CD4-positive, alpha-beta T cell treated with Interleukin-10 for 1 hour (primary cell): ENCODE results near the gene ESRRA.
"Not testable (repeated sequence)": the region's sequence is repeated elsewhere in the genome, so short reads cannot be mapped to it uniquely, and the experiment has no call there.

ENCODE experiments used
- DNase-seq: peaks from one replicate; pipeline ENCODE4 v3.0.0-alpha.2; 2020

The ESRRA gene

DNA sequence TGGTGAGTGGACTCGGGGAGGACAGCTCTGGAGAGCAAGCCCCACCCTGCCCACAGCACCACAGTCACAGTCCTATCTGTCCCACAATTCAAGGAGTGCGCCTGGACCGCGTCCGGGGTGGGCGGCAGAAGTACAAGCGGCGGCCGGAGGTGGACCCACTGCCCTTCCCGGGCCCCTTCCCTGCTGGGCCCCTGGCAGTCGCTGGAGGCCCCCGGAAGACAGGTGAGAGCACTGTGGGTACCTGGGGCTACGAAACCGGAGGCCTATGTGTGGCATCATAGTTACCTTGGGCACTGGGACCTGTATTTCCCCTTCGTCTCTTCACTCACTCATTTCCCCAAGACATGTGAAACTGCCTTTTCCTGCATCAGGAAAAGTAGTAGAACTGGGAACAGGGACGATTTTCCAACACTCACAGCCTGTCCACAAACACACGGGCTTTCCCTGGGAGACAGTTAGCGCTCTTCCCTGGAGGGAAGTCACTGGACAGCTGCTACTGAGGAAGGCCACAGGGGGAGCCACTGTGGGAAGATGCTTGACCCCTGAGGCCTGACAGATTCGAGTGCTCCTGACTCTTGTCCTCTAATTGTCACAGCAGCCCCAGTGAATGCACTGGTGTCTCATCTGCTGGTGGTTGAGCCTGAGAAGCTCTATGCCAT, 9.0 kb downstream of the ESRRA start:
- DNase-seq, result no peak

DNA sequence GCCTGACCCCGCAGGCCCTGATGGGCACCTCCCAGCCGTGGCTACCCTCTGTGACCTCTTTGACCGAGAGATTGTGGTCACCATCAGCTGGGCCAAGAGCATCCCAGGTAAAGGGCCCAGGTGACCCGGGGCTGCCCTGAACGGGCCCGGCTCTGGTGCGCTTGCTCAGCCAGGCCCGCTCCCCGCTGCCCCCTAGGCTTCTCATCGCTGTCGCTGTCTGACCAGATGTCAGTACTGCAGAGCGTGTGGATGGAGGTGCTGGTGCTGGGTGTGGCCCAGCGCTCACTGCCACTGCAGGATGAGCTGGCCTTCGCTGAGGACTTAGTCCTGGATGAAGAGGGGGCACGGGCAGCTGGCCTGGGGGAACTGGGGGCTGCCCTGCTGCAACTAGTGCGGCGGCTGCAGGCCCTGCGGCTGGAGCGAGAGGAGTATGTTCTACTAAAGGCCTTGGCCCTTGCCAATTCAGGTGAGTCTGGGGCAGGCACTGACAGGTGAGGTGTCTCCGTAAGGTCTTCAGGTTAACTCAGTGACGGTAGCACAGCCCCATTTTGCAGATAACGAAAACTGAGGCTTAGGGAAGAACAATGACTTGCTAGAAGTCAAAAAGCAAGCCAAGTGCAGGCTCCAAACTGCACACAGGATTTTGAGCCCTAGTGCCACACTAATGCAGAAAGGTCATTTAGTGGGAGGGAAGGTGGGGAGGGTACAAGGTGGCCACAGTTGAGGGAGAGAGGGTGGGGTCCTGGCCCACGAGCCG, 9.7 kb downstream of the ESRRA start:
- no peak for DNase-seq

DNA sequence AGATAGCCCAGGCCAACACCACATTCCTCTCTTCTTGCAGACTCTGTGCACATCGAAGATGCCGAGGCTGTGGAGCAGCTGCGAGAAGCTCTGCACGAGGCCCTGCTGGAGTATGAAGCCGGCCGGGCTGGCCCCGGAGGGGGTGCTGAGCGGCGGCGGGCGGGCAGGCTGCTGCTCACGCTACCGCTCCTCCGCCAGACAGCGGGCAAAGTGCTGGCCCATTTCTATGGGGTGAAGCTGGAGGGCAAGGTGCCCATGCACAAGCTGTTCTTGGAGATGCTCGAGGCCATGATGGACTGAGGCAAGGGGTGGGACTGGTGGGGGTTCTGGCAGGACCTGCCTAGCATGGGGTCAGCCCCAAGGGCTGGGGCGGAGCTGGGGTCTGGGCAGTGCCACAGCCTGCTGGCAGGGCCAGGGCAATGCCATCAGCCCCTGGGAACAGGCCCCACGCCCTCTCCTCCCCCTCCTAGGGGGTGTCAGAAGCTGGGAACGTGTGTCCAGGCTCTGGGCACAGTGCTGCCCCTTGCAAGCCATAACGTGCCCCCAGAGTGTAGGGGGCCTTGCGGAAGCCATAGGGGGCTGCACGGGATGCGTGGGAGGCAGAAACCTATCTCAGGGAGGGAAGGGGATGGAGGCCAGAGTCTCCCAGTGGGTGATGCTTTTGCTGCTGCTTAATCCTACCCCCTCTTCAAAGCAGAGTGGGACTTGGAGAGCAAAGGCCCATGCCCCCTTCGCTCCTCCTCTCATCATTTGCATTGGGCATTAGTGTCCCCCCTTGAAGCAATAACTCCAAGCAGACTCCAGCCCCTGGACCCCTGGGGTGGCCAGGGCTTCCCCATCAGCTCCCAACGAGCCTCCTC, 10.6 kb downstream of the ESRRA start:
- DNase-seq, result not testable (repeated sequence)

DNA sequence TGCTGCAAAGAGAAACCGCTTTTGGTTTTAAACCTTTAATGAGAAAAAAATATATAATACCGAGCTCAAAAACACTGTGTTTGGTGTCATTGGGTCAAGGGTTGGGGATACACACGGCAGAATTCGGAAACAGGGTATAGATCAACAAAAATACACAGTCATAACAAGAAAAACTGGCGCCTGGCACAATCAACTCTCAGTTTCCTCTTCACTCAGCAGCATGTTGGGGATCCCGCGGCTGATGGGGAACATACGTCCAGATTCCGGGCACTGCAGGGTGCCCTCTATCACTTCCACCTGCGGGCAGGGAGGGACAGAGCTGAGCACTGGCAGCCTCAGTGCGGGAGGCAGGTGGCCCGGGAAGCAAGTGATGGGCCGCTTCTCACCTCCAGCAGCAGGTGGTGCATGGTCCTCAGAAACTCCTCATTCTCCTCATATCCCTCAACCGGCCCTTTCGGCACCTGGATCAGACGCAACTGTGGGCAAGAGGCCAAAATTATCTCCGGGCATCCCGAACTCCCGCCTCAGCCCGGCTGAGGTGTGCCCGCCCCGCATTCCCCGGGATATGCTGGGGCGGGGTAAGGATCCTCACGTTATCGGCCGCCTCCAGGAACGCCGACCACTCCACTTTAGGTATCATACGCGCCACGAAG, 11.5 kb downstream of the ESRRA start:
- peak; percentile 47 for DNase-seq

DNA sequence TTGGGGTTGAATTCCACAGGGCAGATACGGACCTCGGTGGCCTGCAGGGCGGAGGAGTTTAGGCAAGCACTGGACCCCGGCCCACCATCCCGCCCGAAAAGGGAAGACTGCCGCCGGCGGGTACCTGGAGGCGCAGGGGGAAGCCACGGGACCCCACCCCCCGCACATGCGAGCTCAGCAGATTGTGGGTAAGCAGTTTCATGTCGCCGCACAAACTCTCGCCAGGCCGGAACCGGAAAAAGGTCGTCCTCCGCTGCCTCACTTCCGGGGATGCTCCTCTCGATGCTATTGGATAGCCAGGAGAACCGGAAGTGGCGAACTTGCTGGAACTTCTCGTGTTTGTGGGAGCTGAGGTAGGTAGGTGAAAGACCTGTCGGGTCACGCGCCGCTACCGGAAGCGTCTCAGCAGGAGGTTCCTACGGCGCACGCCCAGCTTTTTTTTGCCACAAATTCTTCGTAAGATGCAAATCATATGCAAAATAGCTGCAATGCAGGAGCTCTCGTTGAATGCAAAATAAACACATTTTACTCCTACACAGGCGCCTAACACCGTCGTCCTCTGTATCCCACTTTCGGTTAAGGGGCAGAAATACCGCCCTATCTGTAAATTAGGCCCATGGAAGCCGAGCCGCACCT, 12.1 kb downstream of the ESRRA start, which contains the start of gene TRMT112:
TSS of gene TRMT112 (minus strand) at position 235 of the 636 bp plus-strand sequence. CDS start at position 202, 33 bp downstream.
- peak; percentile 99 for DNase-seq

DNA sequence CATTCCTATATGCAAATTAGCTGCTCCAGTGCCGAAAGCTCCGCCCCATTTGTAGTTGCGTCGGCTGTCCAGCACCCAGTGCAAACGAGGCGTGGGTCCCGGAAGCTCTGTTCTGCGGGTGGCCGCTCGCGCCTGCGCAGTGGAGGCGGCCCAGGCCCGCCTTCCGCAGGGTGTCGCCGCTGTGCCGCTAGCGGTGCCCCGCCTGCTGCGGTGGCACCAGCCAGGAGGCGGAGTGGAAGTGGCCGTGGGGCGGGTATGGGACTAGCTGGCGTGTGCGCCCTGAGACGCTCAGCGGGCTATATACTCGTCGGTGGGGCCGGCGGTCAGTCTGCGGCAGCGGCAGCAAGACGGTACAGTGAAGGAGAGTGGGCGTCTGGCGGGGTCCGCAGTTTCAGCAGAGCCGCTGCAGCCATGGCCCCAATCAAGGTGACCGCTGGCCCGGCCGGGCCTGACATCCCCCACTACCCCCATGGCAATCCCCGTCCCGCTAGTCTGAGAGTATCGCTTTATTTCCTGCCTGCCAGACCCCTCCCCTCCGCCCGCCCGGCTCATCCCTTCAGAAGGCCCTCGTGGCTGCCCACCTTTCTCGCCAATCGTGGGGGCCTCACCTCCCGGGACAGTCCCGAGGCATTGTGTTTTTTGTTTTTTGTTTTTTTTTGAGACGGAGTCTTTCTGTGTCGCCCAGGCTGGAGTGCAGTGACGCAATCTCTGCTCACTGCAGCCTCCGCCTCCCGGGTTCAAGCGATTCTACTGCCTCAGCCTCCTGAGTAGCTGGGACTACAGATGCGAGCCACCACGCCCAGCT, 12.8 kb downstream of the ESRRA start, which contains the start of gene PRDX5:
TSS of gene PRDX5 (plus strand) at position 161 of the 805 bp plus-strand sequence. CDS start at position 256, 95 bp downstream.
- peak; percentile 97 for DNase-seq

DNA sequence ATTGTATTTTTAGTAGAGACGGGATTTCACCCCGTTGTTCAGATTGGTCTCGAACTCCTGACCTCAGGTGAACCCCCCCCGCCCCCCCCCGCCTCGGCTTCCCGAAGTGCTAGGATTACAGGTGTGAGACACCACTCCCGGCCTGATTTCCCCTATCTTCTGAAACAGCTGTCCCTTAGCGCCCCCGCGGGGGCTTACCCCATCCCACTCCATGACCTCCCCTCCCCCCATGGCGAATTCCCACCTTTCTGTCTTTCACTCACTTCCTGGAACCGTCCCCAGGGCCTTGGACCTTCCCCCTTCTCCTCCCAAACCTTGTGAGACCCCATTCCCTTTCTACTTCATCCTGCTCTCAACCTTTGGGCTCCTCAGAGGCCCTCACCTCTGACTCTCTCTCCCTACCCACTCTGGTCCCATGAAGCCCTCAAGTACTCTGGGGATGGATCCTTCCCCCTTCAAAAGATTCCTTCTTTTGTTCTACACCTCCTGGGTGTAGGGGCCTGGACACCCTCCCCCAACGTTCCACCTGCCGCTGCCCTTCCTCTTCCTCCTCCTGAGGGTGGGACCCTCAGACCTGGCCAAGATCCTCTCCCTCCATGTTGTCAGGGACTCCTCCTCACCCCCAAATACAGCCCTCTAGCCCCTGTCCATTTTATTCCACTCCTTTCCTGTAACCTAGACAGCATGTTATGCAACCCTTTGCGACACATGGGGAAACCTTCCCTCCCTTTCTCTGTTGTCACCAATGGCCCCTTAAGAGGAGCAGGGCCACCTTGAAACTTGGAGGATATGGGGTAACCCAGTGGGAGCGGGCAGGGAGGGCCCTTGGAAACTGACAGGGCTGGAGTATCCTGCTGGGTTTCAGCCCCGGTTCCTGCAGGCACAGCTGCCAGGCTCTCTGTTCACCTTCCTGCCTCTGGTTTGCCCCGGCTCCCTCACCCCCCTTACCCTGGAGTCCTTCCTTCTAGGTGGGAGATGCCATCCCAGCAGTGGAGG, 13.7 kb downstream of the ESRRA start:
- DNase-seq, result no peak

DNA sequence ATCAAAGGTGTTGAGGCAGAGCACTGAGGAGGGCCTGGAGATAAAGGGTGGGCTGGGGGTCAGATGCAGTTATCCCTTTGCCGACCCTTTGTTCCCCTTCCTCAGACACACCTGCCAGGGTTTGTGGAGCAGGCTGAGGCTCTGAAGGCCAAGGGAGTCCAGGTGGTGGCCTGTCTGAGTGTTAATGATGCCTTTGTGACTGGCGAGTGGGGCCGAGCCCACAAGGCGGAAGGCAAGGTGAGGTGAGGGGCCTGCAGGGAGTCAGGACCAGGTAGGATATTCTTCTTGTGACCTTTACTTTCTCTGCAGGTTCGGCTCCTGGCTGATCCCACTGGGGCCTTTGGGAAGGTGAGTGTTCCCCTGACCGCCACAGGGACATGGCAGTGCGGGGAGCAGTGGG, 15.2 kb downstream of the ESRRA start:
- no peak for DNase-seq

DNA sequence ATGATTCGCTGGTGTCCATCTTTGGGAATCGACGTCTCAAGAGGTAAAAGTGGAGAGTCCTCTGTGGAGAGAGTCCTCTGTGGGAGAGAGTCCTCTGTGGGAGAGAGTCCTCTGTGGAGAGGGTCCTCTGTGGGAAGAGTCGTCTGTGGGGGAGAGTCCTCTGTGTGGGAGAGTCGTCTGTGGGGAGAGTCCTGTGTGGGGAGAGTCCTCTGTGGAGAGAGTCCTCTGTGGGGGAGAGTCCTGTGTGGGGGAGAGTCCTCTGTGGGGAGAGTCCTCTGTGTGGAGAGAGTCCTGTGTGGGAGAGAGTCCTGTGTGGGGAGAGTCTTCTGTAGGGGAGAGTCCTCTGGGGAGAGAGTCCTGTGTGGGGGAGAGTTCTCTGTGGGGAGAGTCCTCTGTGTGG, 15.7 kb downstream of the ESRRA start:
- no peak for DNase-seq

DNA sequence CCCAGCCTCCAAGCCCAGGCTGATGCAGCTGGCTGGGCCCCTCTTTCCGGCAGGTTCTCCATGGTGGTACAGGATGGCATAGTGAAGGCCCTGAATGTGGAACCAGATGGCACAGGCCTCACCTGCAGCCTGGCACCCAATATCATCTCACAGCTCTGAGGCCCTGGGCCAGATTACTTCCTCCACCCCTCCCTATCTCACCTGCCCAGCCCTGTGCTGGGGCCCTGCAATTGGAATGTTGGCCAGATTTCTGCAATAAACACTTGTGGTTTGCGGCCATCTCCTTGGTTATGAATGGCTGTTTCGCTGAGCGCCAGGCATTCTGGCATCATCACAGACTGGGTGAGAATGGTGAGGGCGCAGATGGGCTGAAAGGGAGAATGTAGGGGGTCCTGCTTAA, 16.2 kb downstream of the ESRRA start:
- DNase-seq, result no peak

DNA sequence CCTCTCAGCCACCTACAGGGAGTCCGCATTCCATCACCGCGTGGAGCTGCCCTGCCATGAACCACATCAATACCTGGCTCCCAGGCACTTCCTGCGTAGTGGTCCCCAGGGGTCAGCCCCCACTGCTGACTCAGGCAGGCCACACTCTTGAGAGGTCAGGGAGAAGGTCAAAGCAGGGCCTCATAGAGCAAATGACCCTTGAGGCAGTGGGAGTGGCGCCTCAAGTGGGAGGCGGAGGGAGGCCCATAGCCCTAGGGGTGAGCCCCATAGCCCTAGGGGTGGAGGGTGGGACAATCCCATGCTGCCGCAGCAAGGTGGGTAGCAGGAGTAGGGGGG, 17.6 kb downstream of the ESRRA start:
- DNase-seq, result no peak

DNA sequence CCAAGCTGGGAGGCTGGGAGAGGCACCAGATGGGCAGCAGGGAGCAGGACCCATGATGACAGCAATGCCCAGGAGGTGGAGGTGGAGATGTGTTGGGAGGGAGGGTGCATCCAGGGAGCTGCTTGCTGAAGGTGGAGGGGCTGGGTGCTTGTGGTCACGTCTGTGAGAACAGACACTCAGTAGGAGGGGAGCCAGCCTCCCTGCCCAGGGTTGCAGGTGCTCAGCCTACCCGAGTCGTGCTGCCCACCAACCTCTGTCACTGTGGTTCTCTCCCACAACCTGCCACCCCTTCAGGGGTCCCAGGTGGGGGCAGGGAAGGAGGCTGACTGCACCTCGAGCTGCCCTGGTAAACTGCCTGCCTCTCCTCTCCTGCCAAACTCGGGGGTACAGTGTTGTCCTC, 18.0 kb downstream of the ESRRA start:
- no peak for DNase-seq

DNA sequence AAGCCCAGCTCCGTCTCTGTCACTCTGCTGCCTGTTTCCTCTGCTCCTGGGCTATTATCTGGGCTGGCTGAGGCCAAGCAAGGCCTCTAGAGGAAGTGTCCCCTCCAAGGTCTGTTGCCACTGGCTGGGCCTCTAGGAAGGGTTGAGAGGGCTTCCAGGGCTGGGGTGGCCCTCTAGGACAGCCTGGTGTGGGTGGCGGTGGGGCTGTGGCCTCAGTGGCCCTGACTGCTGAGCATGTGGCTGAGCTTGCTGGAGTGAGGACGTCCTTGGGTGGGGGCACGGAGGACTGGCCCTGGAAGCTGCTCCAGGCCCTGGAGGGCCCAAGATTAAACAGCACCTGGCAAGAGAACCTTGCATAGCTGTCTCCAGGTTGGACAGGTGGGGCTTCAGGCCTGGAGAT, 18.7 kb downstream of the ESRRA start:
- not testable (repeated sequence) for DNase-seq

DNA sequence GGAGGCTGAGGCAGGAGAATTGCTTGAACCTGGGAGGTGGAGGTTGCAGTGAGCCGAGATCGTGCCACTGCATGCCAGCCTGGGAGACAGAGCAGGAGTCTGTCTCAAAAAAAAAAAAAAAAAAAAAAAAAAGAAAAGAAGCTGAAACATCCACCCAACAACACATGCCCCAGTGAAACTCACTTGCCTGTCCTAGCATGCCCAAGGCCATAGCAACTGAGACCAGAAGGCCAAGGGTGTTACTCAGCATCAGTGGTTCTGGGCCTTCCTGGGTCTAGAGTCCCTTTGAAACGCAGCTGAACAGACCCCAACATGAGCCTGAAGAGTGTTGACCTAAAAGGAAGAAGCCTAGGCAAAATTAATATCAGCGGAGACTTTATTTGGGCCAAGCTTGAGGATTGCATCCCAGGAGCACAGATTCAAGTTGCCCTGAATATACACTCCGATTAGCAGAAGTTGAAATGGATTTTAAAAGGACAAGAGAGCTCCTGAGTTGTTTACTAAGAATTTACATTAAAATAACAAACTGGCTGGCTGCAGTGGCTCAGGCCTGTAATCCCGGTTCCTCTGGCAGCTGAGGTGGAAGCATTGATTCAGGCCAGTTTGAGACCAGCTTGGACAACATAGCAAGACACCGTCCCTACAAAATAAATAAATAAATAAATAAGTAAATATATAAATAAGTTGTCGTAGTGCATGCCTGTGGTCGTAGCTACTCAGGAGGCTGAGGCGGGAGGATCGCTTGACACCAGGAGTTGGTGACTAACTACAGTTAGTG, 19.6 kb downstream of the ESRRA start:
- no peak for DNase-seq

DNA sequence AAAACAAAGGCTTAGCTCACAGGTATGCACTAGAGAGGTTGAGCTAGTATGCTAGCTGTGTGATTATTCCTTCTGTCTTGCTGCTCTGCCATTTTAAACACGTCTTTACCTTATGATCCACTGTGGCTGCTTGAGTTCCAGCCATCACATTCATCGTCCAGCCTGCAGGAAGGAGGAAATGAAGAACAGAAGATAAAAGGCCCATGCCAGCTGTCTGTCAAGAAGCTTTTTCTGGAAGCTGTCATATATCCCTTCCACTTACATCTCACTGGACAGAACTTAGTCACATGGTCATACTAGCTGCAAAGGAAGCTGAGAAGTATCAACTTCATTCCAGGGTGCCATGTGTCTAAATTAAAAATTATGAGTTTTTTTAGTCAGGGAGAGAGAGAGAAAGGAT, 22.1 kb downstream of the ESRRA start:
- no peak for DNase-seq

DNA sequence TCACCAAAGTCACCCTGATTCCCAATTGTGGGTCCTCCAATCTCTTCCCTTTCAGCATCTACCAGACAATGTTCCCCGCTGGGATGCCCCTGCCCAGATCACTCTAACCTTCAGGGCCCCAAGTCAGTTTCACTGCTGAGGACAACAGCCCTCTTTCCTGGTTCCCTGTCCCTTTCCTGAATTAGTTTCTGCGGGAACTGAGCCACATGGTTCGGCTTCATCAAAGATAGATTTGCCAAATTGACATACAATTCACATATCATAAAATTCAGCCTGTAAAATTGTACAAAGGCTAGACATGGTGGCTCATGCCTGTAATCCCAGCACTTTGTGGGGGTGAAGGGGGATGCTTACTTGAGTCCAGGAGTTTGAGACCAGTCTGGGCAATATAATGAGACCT, 22.7 kb downstream of the ESRRA start:
- DNase-seq, result no peak

DNA sequence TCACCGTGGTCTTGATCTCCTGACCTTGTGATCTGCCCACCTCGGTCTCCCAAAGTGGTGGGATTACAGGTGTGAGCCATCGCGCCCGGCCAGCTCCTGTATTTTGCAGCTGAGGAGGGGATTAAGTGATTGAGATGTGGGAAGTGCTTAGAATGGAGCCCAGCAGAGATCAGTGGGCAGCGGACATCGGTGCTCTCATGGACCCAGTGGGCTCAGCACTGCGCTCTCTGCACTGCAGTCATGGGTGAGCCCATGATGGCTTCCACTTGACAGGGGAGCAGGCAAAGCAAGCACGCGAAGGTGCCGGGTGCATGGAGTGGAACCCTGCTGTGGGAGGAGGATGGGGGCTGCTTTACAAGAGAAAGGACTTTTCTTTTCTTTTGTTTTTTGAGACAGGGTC, 25.6 kb downstream of the ESRRA start:
- no peak for DNase-seq

DNA sequence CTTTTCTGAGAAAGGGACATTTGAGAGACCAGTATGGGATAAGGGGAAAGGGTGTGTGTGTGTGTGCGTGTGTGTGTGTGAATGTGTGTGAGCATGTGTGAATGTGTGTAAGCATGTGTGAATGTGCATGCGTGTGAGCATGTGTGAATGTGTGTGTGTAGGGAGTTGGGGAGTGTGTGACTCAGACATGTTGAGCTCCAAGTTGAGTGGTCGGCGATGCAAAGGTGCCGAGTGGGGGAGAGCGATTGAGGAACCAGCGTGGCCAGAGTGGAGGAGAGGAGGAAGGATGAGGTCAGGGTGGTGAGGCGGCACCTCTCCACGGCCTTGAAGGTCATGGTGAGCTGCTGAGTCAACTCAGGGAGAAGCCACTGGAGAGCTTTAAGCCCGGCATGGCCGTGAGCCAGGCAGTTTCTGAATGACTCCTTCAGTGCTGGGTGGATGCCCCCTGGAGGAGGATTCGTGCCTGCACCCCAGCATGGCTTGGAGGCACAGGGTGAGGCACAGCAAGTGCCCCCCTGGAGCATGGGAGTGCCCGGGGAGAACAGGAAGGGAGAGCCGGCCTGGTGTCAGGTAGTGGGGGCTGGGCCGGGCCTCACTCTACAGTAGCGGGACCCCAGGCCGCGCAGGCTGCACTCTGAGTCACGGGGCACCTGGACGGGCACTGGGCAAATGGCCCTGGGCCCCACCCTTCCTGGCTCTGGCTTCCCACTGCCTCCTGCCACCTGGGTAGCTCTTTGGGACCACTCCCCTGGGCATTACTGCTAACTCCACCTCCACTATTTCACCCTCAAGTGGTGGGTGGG, 26.4 kb downstream of the ESRRA start:
- peak; percentile 76 for DNase-seq

DNA sequence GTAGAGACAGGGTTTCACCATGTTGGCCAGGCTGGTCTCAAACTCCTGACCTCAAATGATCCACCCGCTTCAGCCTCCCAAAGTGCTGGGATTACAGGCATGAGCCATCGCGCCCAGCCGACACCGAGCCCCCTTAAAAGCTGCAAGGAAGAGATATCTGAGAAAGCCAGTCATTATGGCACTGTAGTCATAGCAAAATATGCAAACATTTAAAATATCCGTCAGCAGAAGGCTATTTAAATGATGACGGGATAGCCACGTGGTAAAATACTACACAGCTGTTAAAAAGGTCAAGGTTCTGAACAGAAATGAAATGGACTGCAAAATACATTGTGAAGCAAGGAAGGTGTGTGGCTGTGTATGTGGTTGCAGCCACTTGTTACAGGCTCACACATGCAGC, 28.2 kb downstream of the ESRRA start:
- no peak for DNase-seq
